Neural cell (in vitro differentiated cells): ENCODE results near the gene TAF8. TPM values are rescaled to one million over a fixed set of nuclear protein-coding genes. Genes with fewer than 3 reads are reported as not detected.

ENCODE experiments used
- H2AFZ ChIP-seq: fragments of 200-600, 300-800 bp; sonication (generic), shearing (Covaris generic); 2 replicates; pipeline ENCODE4 v1.6.0; 2014; ENCODE audit warnings: low read depth, mild to moderate bottlenecking, antibody characterized with exemption, low read length, moderate library complexity
- H3F3A ChIP-seq: fragments of 200-600 bp; shearing (Covaris generic); 2 replicates; pipeline ENCODE4 v1.6.1; 2016; ENCODE audit warnings: mild to moderate bottlenecking, moderate library complexity, mixed read lengths, antibody characterized with exemption, low read length; ENCODE audit not compliant: insufficient read depth, poor library complexity, severe bottlenecking
- H3K27ac ChIP-seq: fragments of 200-600, 300-800 bp; sonication (generic), shearing (Covaris generic); 2 replicates; pipeline ENCODE4 v1.5.1; 2014; ENCODE audit warnings: mild to moderate bottlenecking, low read length, moderate library complexity
- H3K27me3 ChIP-seq: fragments of 300-800, 200-600 bp; sonication (generic), shearing (Covaris generic); 2 replicates; pipeline ENCODE4 v1.6.0; 2014; ENCODE audit warnings: mild to moderate bottlenecking, low read depth, low read length, moderate library complexity; ENCODE audit not compliant: insufficient read depth
- H3K36me3 ChIP-seq: fragments of 300-800, 200-600 bp; sonication (generic), shearing (Covaris generic); 2 replicates; pipeline ENCODE4 v1.5.1; 2014; ENCODE audit warnings: mild to moderate bottlenecking, antibody characterized with exemption, low read length, moderate library complexity; ENCODE audit not compliant: insufficient read depth
- H3K4me2 ChIP-seq: fragments of 300-800, 200-600 bp; sonication (generic), shearing (Covaris generic); 2 replicates; pipeline ENCODE4 v1.6.0; 2014; ENCODE audit warnings: mild to moderate bottlenecking, low read length
- H3K4me3 ChIP-seq: fragments of 300-800, 200-600 bp; sonication (generic), shearing (Covaris generic); 2 replicates; pipeline ENCODE4 v1.5.1; 2014; ENCODE audit warnings: mild to moderate bottlenecking, low read length, moderate library complexity
- H3K79me2 ChIP-seq: fragments of 200-600 bp; shearing (Covaris generic); replicated peaks from 2 replicates; pipeline ENCODE4 v1.6.0; 2014; ENCODE audit warnings: mild to moderate bottlenecking, low read length, moderate library complexity; ENCODE audit not compliant: insufficient read depth
- H3K9ac ChIP-seq: fragments of 300-800, 200-600 bp; sonication (generic), shearing (Covaris generic); 2 replicates; pipeline ENCODE4 v1.6.1; 2016; ENCODE audit warnings: mild to moderate bottlenecking, low read length, mixed read lengths
- H3K9me2 ChIP-seq: fragments of 200-600 bp; shearing (Covaris generic); 2 replicates; pipeline ENCODE4 v1.6.1; 2016; ENCODE audit warnings: mild to moderate bottlenecking, low read length, mixed read lengths; ENCODE audit not compliant: insufficient read depth
- H3K9me3 ChIP-seq: fragments of 200-600, 300-800 bp; sonication (generic), shearing (Covaris generic); 2 replicates; pipeline ENCODE4 v1.6.1; 2016; ENCODE audit warnings: mild to moderate bottlenecking, mixed run types, low read length, moderate library complexity, mixed read lengths
- H4K20me1 ChIP-seq: fragments of 200-600 bp; shearing (Covaris generic); 2 replicates; pipeline ENCODE4 v1.6.1; 2016; ENCODE audit warnings: mild to moderate bottlenecking, mixed run types; ENCODE audit not compliant: insufficient read depth
- CTCF ChIP-seq: fragments of 450-650 bp; IDR thresholded peaks from 2 replicates; pipeline ENCODE4 v1.5.1; 2014; ENCODE audit warnings: antibody characterized with exemption, mild to moderate bottlenecking, moderate library complexity; ENCODE audit not compliant: poor library complexity, severe bottlenecking
- EP300 ChIP-seq: fragments of 450-650 bp; conservative IDR thresholded peaks from 2 replicates; pipeline ENCODE4 v1.6.1; 2014; ENCODE audit warnings: antibody characterized with exemption, mild to moderate bottlenecking, moderate library complexity; ENCODE audit not compliant: poor library complexity, severe bottlenecking
- EZH2 ChIP-seq: fragments of 200-600, 300-800 bp; shearing (Covaris generic), sonication (generic); IDR thresholded peaks from 2 replicates; pipeline ENCODE4 v1.6.1; 2014; ENCODE audit warnings: antibody characterized with exemption, low read length, borderline replicate concordance, mild to moderate bottlenecking; ENCODE audit not compliant: insufficient read depth, poor library complexity, severe bottlenecking
- MXI1 ChIP-seq: fragments of 450-650 bp; conservative IDR thresholded peaks from 2 replicates; pipeline ENCODE4 v1.6.1; 2014; ENCODE audit warnings: antibody characterized with exemption, mild to moderate bottlenecking; ENCODE audit not compliant: poor library complexity, severe bottlenecking
- POLR2AphosphoS5 ChIP-seq: IDR thresholded peaks from 2 replicates; pipeline ENCODE4 v1.6.1; 2012
- RAD21 ChIP-seq: fragments of 450-650 bp; conservative IDR thresholded peaks from 2 replicates; pipeline ENCODE4 v1.6.1; 2014; ENCODE audit warnings: antibody characterized with exemption, mild to moderate bottlenecking, moderate library complexity
- REST ChIP-seq: IDR thresholded peaks from 2 replicates; pipeline ENCODE4 v1.6.1; 2012; ENCODE audit warnings: borderline replicate concordance
- SMC3 ChIP-seq: fragments of 450-650 bp; conservative IDR thresholded peaks from 2 replicates; pipeline ENCODE4 v1.6.1; 2014; ENCODE audit warnings: antibody characterized with exemption, mild to moderate bottlenecking, moderate library complexity; ENCODE audit not compliant: poor library complexity
- TAF1 ChIP-seq: IDR thresholded peaks from 2 replicates; pipeline ENCODE4 v1.6.1; 2012; ENCODE audit warnings: low read depth
- polyA plus RNA-seq: library from polyadenylated mRNA; depleted of rRNA; stranded (reverse); fragments of >200 nt; gene quantifications from 2 replicates; pipeline ENCODE4 v1.2.3, GENCODE V29; 2014

TAF8 gene
- polyA plus RNA-seq, 1 donor from 2014 or later, result 5.1 TPM

GRCh38 chr6:42110683-42111082 lies 60.4 kb downstream of the TAF8 start:
- Histone ChIP-seq H3K9ac (no peak overlapping the region), H3K9me2 (no peaks in the 10 kb centered on the region), H3K79me2 (no peaks in the 10 kb centered on the region), H3K9me3 (no peaks in the 10 kb centered on the region), H2AFZ (no peak overlapping the region), H3K4me3 (no peak overlapping the region), H3K36me3 (no peaks in the 10 kb centered on the region), H4K20me1 (no peaks in the 10 kb centered on the region), H3K27me3 (no peaks in the 10 kb centered on the region), H3K4me2 (no peak overlapping the region), H3K27ac (no peak overlapping the region), H3F3A (no peaks in the 10 kb centered on the region)
- TF ChIP-seq SMC3 (no peak), REST (no peak), POLR2AphosphoS5 (no peak), RAD21 (no peak), CTCF (no peak), MXI1 (no peak), EZH2 (no peak)

- H3F3A ChIP-seq, result no peaks in the 10 kb centered on the region
- no peak overlapping the region for H3K4me2 ChIP-seq
- no peaks in the 10 kb centered on the region for H3K9me3 ChIP-seq
- TF ChIP-seq SMC3 (no peak), TAF1 (no peak), CTCF (no peak), POLR2AphosphoS5 (no peak), RAD21 (no peak), EP300 (no peak), MXI1 (no peak), REST (no peak)
- no peak overlapping the region for H2AFZ ChIP-seq
- no peak overlapping the region for H3K4me3 ChIP-seq
- H3K27me3 ChIP-seq, result no peaks in the 10 kb centered on the region
- no peak overlapping the region for H3K27ac ChIP-seq
- H3K9me2 ChIP-seq, result no peaks in the 10 kb centered on the region
- H3K36me3 ChIP-seq, result no peaks in the 10 kb centered on the region
- no peak overlapping the region for H3K9ac ChIP-seq
- H4K20me1 ChIP-seq, result no peaks in the 10 kb centered on the region
- H3K79me2 ChIP-seq, result no peaks in the 10 kb centered on the region
Observed at GRCh38 chr6:42112351-42112750, 62.0 kb downstream of the TAF8 start.
